A549 (cell line): ENCODE results near the gene QKI. TPM values are rescaled to one million over a fixed set of nuclear protein-coding genes. Genes with fewer than 3 reads are reported as not detected.

ENCODE experiments used
- ATAC-seq, 2 experiments: fragments of 200-7000 bp in 1 of 2; fragments of >200 bp in 1 of 2; cut with Nextera tagmentation in 1 of 2; cut with Tn5 transposase in 1 of 2; 3 replicates each; pipeline versions ENCODE4 v1.8.0 to v1.9.1; 2018 to 2020; ENCODE audit warnings: mild to moderate bottlenecking in 1 of 2, moderate library complexity in 1 of 2
- CTCF ChIA-PET: fragments of 300-600 bp; sonication (Branson Sonifier 250); formaldehyde crosslinking; extraction: SDS; loops from one replicate; lab custom pipeline; 2021; ENCODE audit warnings: antibody characterized with exemption, inconsistent platforms; lab: Yijun Ruan, JAX
- POLR2A ChIA-PET: fragments of 350-600 bp; formaldehyde crosslinking; extraction: SDS; loops from one replicate; lab custom pipeline; 2021; ENCODE audit warnings: antibody characterized with exemption, inconsistent platforms; lab: Yijun Ruan, JAX
- DNase-seq, 2 experiments: peaks; one replicate each; pipeline versions ENCODE4 v3.0.0 to v3.0.0-alpha.2; 2011 to 2016; ENCODE audit warnings: low read depth in 1 of 2, low spot score in 1 of 2
- FAIRE-seq: peaks from 2 replicates; lab custom pipeline; 2011; peaks lifted over from hg19 to GRCh38; lab: Jason Lieb, UNC
- H3K27ac ChIP-seq, 2 experiments: fragments of >200 bp; sonication (Bioruptor Twin); formaldehyde crosslinking; 3 replicates each; pipeline ENCODE4 v1.5.1; 2016 to 2017
- H3K4me1 ChIP-seq: fragments of >200 bp; sonication (Bioruptor Twin); formaldehyde crosslinking; 3 replicates; pipeline ENCODE4 v1.6.1; 2016
- H3K4me2 ChIP-seq: fragments of >200 bp; sonication (Bioruptor Twin); formaldehyde crosslinking; 3 replicates; pipeline ENCODE4 v1.6.1; 2016
- H3K4me3 ChIP-seq: fragments of >200 bp; sonication (Bioruptor Twin); formaldehyde crosslinking; 3 replicates; pipeline ENCODE4 v1.5.1; 2016
- H3K9me3 ChIP-seq: fragments of >200 bp; sonication (Bioruptor Twin); formaldehyde crosslinking; 3 replicates; pipeline ENCODE4 v1.6.1; 2016
- BHLHE40 ChIP-seq: IDR thresholded peaks from 2 replicates; pipeline ENCODE4 v1.6.1; 2012; ENCODE audit warnings: low read depth, low read length, inconsistent platforms
- CBX8 ChIP-seq: fragments of 200-600 bp; sonication (generic); IDR thresholded peaks from 2 replicates; pipeline ENCODE4 v1.6.1; 2016
- E2F6 ChIP-seq: IDR thresholded peaks from 2 replicates; pipeline ENCODE4 v1.6.1; 2012; ENCODE audit warnings: low read depth, borderline replicate concordance
- ELK1 ChIP-seq: fragments of 150-350 bp; IDR thresholded peaks from 2 replicates; pipeline ENCODE4 v1.6.1; 2014; ENCODE audit warnings: low read depth, mild to moderate bottlenecking, low read length
- EP300 ChIP-seq, 2 experiments: fragments of >200 bp; sonication (Bioruptor Twin); formaldehyde crosslinking; IDR thresholded peaks; 2 replicates in 1 of 2; 3 replicates in 1 of 2; pipeline ENCODE4 v1.6.1; 2016 to 2017
- FOSB ChIP-seq: fragments of 250-450 bp; sonication (Bioruptor Pico); IDR thresholded peaks from 2 replicates; pipeline ENCODE4 v1.5.0; 2020; ENCODE audit warnings: mild to moderate bottlenecking, moderate library complexity
- FOSL2 ChIP-seq, 2 experiments: fragments of 450-650 bp in 1 of 2; fragments of >200 bp in 1 of 2; sonication (Bioruptor Twin) in 1 of 2; formaldehyde crosslinking; IDR thresholded peaks; 2 replicates each; pipeline versions ENCODE4 v1.5.0 to v1.6.1; 2016 to 2020; ENCODE audit warnings: mild to moderate bottlenecking in 1 of 2, moderate library complexity in 1 of 2
- FOXS1 ChIP-seq: fragments of 250-450 bp; sonication (Bioruptor Pico); IDR thresholded peaks from 2 replicates; pipeline ENCODE4 v1.5.0; 2020; ENCODE audit warnings: mild to moderate bottlenecking, moderate library complexity
- HDAC2 ChIP-seq: fragments of 200-600 bp; sonication (generic); IDR thresholded peaks from 2 replicates; pipeline ENCODE4 v1.6.1; 2016
- HEYL ChIP-seq: fragments of 250-450 bp; sonication (Bioruptor Pico); IDR thresholded peaks from 2 replicates; pipeline ENCODE4 v1.8.0; 2021; ENCODE audit warnings: mild to moderate bottlenecking, moderate library complexity
- HOXA7 ChIP-seq: fragments of 250-450 bp; sonication (Bioruptor Pico); IDR thresholded peaks from 2 replicates; pipeline ENCODE4 v1.5.0; 2020; ENCODE audit warnings: mild to moderate bottlenecking, moderate library complexity
- HOXB5 ChIP-seq: fragments of 250-450 bp; sonication (Bioruptor Pico); IDR thresholded peaks from 2 replicates; pipeline ENCODE4 v1.5.0; 2020; ENCODE audit warnings: mild to moderate bottlenecking, moderate library complexity
- JUN ChIP-seq, 2 experiments: fragments of >200 bp; sonication (Bioruptor Twin); formaldehyde crosslinking; IDR thresholded peaks; 2 replicates in 1 of 2; 3 replicates in 1 of 2; pipeline ENCODE4 v1.6.1; 2016 to 2017
- JUNB ChIP-seq: fragments of >200 bp; sonication (Bioruptor Twin); formaldehyde crosslinking; IDR thresholded peaks from 2 replicates; pipeline ENCODE4 v1.6.1; 2016
- MYC ChIP-seq: IDR thresholded peaks from 2 replicates; pipeline ENCODE4 v1.6.1; 2012; ENCODE audit warnings: mild to moderate bottlenecking, inconsistent platforms, low read length, improper control_type of control experiment, borderline replicate concordance
- NFE2L2 ChIP-seq: fragments of 150-350 bp; conservative IDR thresholded peaks from 2 replicates; pipeline ENCODE4 v1.6.1; 2014; ENCODE audit warnings: low read length
- NPAS2 ChIP-seq: fragments of 250-450 bp; sonication (Bioruptor Pico); IDR thresholded peaks from 2 replicates; pipeline ENCODE4 v1.8.0; 2022; ENCODE audit warnings: mild to moderate bottlenecking, moderate library complexity, borderline replicate concordance
- PBX3 ChIP-seq: IDR thresholded peaks from 2 replicates; pipeline ENCODE4 v1.6.1; 2012
- RAD21 ChIP-seq, 2 experiments: fragments of >200 bp in 1 of 2; sonication (Bioruptor Twin) in 1 of 2; formaldehyde crosslinking in 1 of 2; IDR thresholded peaks in 1 of 2; conservative IDR thresholded peaks in 1 of 2; 2 replicates in 1 of 2; 3 replicates in 1 of 2; pipeline ENCODE4 v1.6.1; 2012 to 2018; ENCODE audit warnings: inconsistent platforms in 1 of 2
- RARB ChIP-seq: fragments of 250-450 bp; sonication (Bioruptor Pico); IDR thresholded peaks from 2 replicates; pipeline ENCODE4 v1.8.0; 2021; ENCODE audit warnings: mild to moderate bottlenecking, moderate library complexity
- RCOR1 ChIP-seq: fragments of 150-350 bp; IDR thresholded peaks from 2 replicates; pipeline ENCODE4 v1.6.1; 2014; ENCODE audit warnings: antibody characterized with exemption, low read length, low read depth
- REST ChIP-seq: fragments of 200-600 bp; sonication (generic); IDR thresholded peaks from 2 replicates; pipeline ENCODE4 v1.6.1; 2016; ENCODE audit warnings: antibody characterized with exemption, mild to moderate bottlenecking, moderate library complexity
- RFX5 ChIP-seq: fragments of 450-650 bp; IDR thresholded peaks from 2 replicates; pipeline ENCODE4 v1.7.1; 2014; ENCODE audit warnings: antibody characterized with exemption, mild to moderate bottlenecking, moderate library complexity
- SMC3 ChIP-seq: fragments of >200 bp; sonication (Bioruptor Twin); formaldehyde crosslinking; IDR thresholded peaks from 3 replicates; pipeline ENCODE4 v1.6.1; 2018; ENCODE audit warnings: inconsistent platforms
- TP53 ChIP-seq: fragments of 250-450 bp; sonication (Bioruptor Pico); IDR thresholded peaks from 2 replicates; pipeline ENCODE4 v1.5.0; 2021; ENCODE audit warnings: mild to moderate bottlenecking, moderate library complexity
- ZFP36 ChIP-seq: fragments of 450-650 bp; IDR thresholded peaks from 2 replicates; pipeline ENCODE4 v1.6.1; 2014; ENCODE audit warnings: borderline replicate concordance; ENCODE audit not compliant: partially characterized antibody
- WGBS: methylation state at CpG from one replicate; pipeline ENCODE4 v1.1.6; 2017; ENCODE audit errors: missing lambda C conversion rate; 5-methylcytosine and 5-hydroxymethylcytosine counted together
- polyA plus RNA-seq, 4 experiments: library from polyadenylated mRNA; depleted of rRNA in 3 of 4; stranded (reverse); fragments of >200 nt; fragmentation: RNase III in 1 of 4; extraction: RNeasy Plus Mini Kit Qiagen cat#74134 plus additional on column Dnase treatment in 1 of 4; gene quantifications; 2 replicates in 3 of 4; 3 replicates in 1 of 4; pipeline ENCODE4 v1.2.3, GENCODE V29; 2011 to 2017

The QKI gene
- polyA plus RNA-seq, 2 of the 4 experiments (the other 2 are of a cell fraction), result 71.9 to 98.2 TPM

- Histone ChIP-seq H3K27ac (no peak overlapping the region), H3K4me1 (no peaks in the 10 kb centered on the region), H3K9me3 (no peaks in the 10 kb centered on the region), H3K4me2 (no peak overlapping the region), H3K4me3 (no peak overlapping the region)
- FAIRE-seq (no peak), DNase-seq (no peak), ATAC-seq (no peak)
- ChIA-PET CTCF (no interaction called here), POLR2A (no interaction called here)
- TF ChIP-seq HOXA7 (CRISPR knock-in tag) (no peak), PBX3 (no peak), FOSB (no peak), SMC3 (no peak), ELK1 (no peak), HEYL (no peak), RFX5 (no peak), BHLHE40 (no peak), REST (no peak)
- 83% methylated on average over 10 of the region's 10 CpGs for WGBS
Measured at GRCh38 chr6:163375361-163375760, 39.2 kb upstream of the QKI start.

- ChIA-PET POLR2A (no interaction called here), CTCF (no interaction called here)
- WGBS, result 100% methylated on average over 1 of the region's 7 CpGs
- DNase-seq (no peak), FAIRE-seq (no peak), ATAC-seq (no peak)
- H3K4me2 ChIP-seq, result no peak overlapping the region
- no peaks in the 10 kb centered on the region for H3K9me3 ChIP-seq
- H3K4me3 ChIP-seq, result no peak overlapping the region
- TF ChIP-seq E2F6 (no peak), FOSL2 (IDR thresholded peaks at IDR 0.05) (no peak), FOSL2 (CRISPR knock-in tag; IDR thresholded peaks at IDR 0.05) (no peak), MYC (no peak), RAD21 (conservative IDR thresholded peaks at IDR 0.05 in 1 of 2, IDR thresholded peaks at IDR 0.05 in 1 of 2) (no peak), HOXB5 (no peak), FOSB (no peak), EP300 (IDR thresholded peaks at IDR 0.05) (no peak), PBX3 (no peak), NFE2L2 (no peak), HDAC2 (no peak), JUN (IDR thresholded peaks at IDR 0.05) (no peak), NPAS2 (CRISPR knock-in tag) (no peak), TP53 (CRISPR knock-in tag) (no peak), FOXS1 (CRISPR knock-in tag) (no peak), JUNB (no peak), RARB (no peak), ZFP36 (no peak), RCOR1 (no peak), CBX8 (no peak)
- no peak overlapping the region for H3K27ac ChIP-seq
- H3K4me1 ChIP-seq, result no peaks in the 10 kb centered on the region
Measured at GRCh38 chr6:163376187-163376586, 38.3 kb upstream of the QKI start.
